NCI-H524 treated with DMSO at 0.1 percent for 48 hours (cell line): ENCODE measurements around the gene MACROD2.

Experiments
- DNase-seq: peaks from one replicate; lab custom pipeline; 2025; lab: John Stamatoyannopoulos, UW

Gene MACROD2

GRCh38 chr20:15865553-15865952 is 1870.2 kb downstream of the MACROD2 start:
- no peak for DNase-seq

- DNase-seq = no peak
Observed at GRCh38 chr20:15866916-15867730, 1871.8 kb downstream of the MACROD2 start.

GRCh38 chr20:15867899-15868298 is 1872.6 kb downstream of the MACROD2 start:
- peak; percentile 74 for DNase-seq

DNA sequence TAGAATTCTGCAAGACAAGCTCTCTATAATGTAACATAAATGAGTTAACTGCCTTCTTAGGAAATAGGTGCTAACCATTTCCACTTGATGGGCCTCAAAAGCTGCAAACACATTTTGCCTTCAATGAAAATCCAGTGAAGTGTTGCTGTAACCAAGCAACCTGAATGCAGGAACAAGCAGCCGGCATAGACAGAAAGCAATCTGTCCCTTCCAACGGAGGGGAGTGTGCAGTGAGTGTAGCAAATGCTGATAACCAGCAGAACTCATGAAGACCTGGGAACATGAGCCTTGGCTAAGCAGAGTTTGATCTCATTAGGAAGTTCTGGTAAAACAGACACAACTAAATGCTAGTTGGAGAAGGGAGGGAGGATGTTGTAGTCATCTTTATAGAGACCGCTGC is 1880.1 kb downstream of the MACROD2 start:
- no peak for DNase-seq

- no peak for DNase-seq
Observed at GRCh38 chr20:15882553-15882952, 1887.2 kb downstream of the MACROD2 start.

- no peak for DNase-seq
Observed at GRCh38 chr20:15886250-15886649, 1890.9 kb downstream of the MACROD2 start.

DNA sequence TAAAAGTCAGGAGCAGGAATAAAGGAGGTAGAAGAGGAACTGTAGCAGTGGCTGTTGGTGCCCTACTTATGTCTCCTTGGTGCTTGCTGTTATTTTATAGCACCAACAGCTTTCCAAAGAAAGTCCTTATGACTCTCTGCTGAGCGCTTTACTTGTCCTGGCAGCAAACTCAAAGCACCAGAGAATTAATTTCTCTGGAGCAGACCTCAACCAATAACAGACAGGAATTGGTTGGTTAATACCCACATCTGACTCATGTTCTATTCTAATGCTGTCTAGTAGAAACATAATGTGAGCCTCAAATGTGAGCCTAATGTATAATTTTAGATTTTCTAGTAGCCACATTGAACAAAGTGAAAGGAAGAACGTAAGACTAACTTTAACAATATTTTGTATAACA is 1892.1 kb downstream of the MACROD2 start:
- DNase-seq = no peak

- DNase-seq = no peak
Observed at GRCh38 chr20:15889061-15889460, 1893.7 kb downstream of the MACROD2 start.

GRCh38 chr20:15889514-15890256 is 1894.4 kb downstream of the MACROD2 start:
- DNase-seq = no peak

DNA sequence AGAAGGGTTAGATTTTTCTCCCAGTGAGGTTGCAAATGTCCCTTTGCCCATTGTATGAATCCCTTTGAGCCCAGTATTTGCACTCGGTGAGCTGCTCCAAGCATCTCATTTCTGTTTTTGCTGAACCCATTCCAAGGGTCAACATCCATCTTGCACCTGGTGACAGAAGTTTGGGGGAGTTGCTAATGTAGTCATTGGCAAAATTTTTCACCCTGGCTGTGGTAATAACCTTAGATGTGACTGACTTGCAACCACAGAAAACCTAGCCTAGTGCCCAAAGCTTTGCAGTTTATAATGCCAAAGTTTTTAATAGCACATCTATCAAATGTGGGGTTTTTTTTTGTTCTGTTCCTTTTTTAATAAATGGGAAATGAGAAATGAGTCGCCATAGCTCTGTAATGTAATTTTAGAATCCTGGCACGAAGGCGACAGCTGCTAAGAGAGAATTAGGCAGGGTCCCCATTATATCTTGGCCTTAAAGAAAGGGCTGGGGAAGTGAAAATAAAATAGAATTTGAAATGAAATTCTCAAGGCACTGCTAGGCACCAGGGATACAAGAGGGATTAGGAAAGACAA is 1895.2 kb downstream of the MACROD2 start:
- DNase-seq = no peak

DNA sequence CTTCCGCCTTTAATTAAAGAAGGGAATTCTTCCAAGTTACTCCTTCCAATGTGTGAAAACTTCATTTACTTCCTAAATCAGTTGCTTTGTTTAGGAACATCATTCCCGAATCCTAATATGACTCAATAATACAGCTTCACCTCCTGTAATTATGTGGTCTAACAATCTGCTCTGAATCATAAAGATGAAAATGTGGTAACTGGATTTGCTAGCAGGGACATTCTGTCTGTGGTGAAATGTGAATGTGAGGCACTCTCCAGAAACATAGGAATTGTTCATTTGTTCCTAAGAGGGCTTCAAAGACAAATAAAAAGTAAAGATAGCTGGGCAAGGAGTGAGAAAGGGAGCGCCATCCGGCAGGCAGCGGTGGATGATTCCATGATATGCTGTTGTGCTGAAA is 1899.8 kb downstream of the MACROD2 start:
- DNase-seq = no peak

- DNase-seq = no peak
Observed at GRCh38 chr20:15895560-15896084, 1900.3 kb downstream of the MACROD2 start.

- no peak for DNase-seq
Observed at GRCh38 chr20:15899967-15900366, 1904.7 kb downstream of the MACROD2 start.

GRCh38 chr20:15900443-15900842 is 1905.1 kb downstream of the MACROD2 start:
- no peak for DNase-seq

- no peak for DNase-seq
Observed at GRCh38 chr20:15902493-15902892, 1907.2 kb downstream of the MACROD2 start.

DNA sequence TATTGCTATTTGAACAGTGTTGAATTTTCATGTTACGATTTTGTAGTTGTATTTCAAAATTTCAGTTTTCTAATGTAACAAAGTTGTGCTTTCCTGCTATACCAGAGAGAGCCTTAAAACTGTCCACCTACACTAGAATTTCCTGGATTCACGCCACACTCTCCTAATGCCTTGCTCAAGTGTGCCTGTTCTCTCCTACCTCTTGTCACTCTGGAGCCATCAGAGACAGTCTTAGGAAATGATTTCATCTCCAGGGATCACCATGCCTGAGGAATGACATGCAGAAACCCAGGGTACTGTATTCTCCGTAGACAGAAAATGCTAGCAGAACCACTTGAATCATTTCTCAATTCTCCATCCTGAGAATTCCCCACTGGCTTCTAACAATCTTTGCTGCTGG is 1910.3 kb downstream of the MACROD2 start:
- no peak for DNase-seq

GRCh38 chr20:15909995-15910394 is 1914.7 kb downstream of the MACROD2 start:
- DNase-seq = no peak

GRCh38 chr20:15911581-15911980 is 1916.3 kb downstream of the MACROD2 start:
- no peak for DNase-seq

- DNase-seq = no peak
Observed at GRCh38 chr20:15913391-15914025, 1918.2 kb downstream of the MACROD2 start.

- no peak for DNase-seq
Observed at GRCh38 chr20:15916623-15917022, 1921.3 kb downstream of the MACROD2 start.

DNA sequence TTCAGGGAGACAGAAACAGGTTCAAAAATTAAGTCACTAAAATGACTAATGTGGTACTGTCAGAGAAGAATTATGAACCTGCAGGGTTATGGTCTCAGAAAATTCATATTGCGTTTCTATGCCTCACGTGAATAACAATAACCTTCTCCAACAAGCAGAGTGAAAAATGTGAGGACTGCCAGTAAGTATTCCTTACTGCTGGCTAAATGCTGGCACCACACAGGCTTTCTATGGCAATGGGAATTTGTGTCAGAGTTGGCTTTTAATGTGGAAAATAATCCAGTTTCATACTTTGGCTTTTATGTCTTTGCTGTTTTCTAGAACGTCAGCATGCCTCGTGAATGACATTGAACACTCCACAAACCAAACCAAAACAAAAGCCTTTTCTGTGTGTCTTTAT is 1922.0 kb downstream of the MACROD2 start:
- DNase-seq = no peak

GRCh38 chr20:15918631-15919030 is 1923.3 kb downstream of the MACROD2 start:
- no peak for DNase-seq
